GM18499 (cell line): Measurements from ENCODE around the gene ZNF778.

Experiments
- ATAC-seq: cut with Tn5 transposase; IDR thresholded peaks from one replicate; pipeline ENCODE4 v1.9.1; 2021; ENCODE audit warnings: moderate number of reproducible peaks; ENCODE audit not compliant: insufficient read depth, unreplicated experiment

Gene ZNF778

DNA sequence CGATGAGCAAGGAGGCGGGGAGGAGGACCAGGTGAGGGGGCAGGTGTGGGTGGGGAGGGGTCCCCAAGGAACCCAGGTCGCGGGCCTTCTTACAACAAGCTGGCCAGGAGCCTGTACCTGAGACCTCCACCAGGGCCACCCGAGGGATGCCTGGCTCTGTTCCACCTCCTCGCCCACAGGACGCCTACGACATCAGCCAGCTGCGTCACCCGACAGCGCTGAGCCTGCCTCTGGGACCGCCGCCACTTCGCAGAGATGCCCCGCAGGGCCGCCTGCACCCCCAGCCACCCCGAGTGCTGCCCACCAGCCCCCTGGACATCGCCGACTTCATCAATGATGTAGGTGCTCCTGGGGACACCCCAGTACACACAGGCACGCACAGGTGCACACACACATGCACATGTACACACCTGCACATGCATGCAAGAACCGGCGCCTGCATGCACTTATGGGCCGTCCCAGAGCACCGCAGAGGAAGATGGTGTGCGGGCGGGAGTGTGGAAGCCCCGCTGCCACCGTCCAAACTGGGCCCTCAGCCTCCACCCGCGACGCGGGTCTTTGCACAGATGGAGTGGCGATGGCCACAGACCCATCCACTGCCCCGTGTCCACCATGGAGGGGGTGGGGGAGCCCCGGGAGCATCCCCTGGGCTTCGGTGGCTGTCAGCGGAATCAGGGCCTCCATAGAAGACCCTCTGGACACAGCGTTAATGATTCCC is 23.8 kb upstream of the ZNF778 start:
- ATAC-seq = no peak

DNA sequence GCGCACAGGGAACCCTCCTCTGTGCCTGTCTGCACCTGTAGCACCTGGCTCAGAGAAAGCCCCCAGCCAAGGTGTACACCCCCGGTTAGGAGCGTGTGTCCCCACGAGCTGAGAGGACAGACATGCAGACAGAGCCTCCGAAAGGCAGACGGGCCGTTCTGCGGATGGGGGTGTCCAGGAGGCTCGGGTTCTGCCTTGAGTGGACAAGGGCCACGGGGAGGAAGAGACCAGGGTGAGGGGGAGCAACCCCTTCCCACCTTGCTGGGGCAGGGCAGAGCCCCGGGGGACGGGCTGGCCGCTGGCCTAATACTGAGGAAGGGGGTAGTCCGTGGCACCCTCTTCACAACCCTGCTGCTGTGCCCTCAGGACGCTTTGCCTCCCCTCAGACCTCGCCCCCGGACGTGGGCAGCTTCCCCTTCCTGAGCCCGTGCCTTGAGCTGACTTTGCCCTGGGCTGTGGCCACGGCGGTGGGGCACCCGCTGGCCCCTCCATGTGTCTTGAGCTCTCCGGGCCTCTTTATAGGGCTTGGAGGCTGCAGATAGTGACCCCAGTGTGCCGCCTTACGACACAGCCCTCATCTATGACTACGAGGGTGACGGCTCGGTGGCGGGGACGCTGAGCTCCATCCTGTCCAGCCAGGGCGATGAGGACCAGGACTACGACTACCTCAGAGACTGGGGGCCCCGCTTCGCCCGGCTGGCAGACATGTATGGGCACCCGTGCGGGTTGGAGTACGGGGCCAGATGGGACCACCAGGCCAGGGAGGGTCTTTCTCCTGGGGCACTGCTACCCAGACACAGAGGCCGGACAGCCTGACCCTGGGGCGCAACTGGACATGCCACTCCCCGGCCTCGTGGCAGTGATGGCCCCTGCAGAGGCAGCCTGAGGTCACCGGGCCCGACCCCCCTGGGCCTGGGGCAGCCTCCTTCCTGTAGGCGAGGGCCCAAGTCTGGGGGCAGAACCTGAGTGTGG is 22.9 kb upstream of the ZNF778 start:
- no peak for ATAC-seq

DNA sequence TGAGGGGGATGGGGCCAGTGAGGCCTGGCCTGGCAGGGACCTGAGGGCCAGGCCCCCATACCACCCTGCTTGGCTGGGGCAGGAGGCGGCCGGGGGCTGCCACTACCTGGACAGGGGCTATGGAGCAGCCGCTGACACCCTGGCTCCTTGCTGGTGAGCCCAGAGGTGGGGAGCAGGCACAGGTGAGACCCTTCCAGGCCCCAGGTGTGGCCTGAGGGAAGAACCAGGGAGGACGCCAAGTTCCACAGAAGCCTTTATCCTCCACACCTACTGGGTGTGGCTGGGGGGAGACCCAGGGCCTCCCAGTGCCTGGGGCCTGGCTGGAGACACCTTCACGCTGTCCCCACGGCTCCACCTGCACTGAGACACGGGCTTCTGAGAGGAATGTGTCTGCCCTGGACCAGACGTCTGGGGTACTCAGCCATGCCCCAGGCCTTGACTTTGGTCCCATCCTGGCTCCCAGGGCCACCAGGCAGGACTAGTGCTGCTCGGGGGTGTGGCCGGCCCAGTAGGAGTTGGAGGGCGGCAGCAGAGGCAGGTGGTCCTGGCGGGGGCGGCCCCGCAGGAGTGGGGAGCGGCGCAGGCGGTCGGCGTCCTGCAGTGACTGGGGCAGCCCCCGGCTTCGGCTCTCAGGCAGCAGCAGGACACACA is 21.9 kb upstream of the ZNF778 start:
- no peak for ATAC-seq

DNA sequence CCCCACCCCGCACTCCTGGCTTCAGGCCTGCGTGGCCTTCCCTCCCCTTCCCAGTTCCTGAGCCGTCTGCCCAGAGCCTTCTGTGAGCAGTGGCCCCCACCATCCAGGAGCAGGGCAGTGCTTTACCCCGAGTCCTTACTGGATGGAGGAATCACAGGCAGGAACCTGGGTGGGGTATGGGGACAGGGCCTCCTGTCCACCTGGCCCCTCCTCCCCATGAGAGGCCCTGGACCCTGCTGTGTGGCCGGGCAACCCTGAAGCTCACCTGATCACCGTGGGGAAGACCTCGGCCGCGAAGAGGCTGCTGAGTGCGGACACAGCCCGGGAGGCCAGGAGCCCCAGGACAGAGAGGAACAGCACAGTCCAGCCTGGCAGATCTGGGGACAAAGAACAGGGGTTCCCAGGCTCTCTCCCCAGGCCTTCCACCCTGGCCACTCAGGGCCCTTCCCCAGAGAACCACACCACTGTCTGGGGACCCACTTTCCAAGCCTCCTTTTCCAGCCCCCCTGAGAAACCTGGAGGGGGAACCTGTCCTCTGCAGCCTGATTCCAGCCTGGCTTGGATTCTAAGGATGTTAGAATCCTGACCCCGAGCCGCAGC is 20.4 kb upstream of the ZNF778 start:
- no peak for ATAC-seq

- ATAC-seq = no peak
Measured at GRCh38 chr16:89197633-89198416, 19.7 kb upstream of the ZNF778 start.

GRCh38 chr16:89198417-89199240 is 18.9 kb upstream of the ZNF778 start:
- ATAC-seq = no peak

DNA sequence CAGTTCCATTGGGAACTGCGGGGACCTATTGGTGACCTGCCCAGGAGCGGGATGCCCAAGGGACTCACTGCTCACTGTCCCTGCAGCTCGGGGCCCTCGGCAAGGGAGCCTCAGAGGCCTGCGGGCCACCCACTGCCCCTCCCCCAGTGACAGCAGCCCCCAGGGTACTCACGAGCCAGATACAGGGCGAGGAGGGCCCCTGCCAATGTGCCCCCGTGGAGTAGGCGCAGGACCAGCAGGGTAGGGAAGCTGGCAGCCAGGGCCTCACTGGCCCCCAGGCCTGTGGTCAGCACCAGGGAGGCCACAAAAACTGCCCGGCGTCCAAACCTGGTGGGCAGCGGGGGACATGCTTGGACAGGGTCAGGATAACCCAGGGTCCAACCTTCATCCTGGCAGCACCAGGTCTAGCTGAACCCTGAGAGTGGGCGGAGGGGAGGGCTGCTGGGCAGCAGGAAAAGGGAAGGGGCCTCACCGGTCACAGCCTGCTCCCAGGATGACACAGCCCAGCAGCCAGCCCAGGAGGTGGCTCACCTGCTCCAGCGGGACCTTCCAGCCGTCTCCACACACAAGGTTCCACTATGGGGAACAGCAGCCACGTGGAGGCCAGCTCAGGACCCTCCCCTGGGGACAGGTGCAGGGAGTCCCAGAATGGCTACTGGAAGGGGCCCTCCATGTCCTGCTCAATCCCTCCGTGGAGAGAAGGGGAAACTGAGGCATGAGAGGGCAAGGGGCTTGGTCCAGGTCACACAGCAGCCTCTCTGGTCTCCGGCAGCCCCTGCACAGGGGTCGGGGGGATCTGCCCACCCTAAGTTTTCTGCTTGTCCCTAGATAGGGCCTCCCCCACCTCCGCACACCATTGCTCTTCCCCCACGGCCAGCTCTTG is 18.0 kb upstream of the ZNF778 start:
- ATAC-seq = no peak

GRCh38 chr16:89200124-89200849 is 17.2 kb upstream of the ZNF778 start, which contains the start of gene SLC22A31:
TSS of gene SLC22A31 (minus strand) at chr16:89200537. CDS start at chr16:89200501, 36 bp downstream.
- ATAC-seq = no peak

DNA sequence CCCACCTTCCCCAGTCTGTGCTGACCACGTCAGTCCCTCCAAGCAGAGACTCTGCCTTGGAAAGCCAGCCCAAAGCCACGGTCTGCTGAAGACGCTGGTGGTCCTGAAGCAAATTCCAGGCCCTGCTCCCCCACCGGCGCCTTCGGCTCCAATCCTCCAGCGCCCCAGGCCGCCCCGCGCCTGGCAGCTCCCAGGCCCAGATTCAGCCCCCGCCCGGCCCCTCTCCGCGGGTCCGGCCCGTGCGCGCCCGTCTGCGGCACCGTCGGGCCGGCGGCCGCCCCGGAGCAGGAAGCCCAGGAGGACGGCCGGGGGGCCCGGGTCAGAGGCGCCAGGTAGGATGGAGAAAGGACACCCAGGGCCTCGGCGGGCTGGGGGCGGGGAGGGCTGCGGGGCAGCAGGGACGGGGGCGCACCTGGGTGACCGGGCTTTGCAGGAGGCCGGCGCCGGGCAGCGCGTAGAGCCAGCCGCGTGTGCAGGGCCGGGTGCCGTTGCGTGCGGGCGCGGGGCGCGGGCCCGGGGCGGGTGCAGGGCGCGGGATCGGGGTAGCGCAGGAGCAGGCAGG is 16.6 kb upstream of the ZNF778 start:
- ATAC-seq = no peak

GRCh38 chr16:89201439-89202377 is 15.8 kb upstream of the ZNF778 start:
- no peak for ATAC-seq

GRCh38 chr16:89202422-89203215 is 14.9 kb upstream of the ZNF778 start:
- no peak for ATAC-seq

DNA sequence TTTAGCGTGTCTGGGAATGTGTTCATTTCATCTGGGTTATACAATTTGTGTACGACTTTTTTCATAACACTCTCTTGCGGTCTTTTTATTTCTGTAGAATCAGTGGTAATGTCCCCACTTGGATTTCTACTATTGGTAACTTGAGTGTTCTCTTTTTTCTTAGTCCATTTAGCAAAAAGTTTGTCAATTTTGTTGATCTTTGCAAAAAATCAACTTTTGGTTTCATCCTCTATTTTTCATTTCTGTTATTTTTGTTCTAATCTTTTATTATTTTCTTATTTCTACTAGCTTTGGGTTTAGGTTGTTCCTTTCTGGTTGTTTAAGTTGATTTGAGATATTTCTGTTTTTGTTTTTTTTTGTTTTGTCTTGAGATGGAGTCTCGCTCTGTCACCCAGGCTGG is 9.5 kb upstream of the ZNF778 start:
- ATAC-seq = no peak

- no peak for ATAC-seq
Measured at GRCh38 chr16:89209522-89210044, 7.9 kb upstream of the ZNF778 start.

DNA sequence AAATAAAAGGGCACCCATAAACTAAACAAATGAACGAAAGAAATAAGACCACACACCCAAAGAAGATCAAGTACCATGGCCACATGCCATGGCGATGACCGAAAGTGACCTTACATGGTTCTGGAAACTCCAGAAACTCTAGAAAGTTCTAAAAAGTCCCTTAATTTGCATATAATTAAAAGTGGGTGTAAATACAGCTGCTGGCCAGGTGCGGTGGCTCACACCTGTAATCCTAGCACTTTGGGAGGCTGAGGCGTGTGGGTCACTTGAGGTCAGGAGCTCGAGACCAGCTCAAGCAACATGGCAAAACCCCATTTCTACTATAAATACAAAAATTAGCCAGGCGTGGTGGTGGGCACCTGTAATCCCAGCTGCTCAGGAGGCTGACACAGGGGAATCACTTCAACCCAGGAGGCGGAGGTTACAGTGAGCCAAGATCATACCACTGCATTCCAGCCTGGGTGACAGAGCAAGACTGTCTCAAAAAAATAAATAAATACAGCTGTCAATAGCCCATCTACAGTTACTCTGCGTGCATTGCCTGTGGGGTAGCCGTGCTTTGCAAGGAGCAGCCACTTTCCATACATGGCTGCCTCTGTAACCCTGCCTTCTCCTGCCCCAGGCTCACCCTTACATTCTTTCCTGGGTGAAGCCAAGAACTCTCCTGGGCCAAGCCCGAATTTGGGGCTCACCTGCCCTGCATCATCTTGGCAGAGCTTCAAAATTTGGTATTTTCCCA is 7.2 kb upstream of the ZNF778 start:
- ATAC-seq = no peak
